ENCODE data around the gene CLIC6.

DNA sequence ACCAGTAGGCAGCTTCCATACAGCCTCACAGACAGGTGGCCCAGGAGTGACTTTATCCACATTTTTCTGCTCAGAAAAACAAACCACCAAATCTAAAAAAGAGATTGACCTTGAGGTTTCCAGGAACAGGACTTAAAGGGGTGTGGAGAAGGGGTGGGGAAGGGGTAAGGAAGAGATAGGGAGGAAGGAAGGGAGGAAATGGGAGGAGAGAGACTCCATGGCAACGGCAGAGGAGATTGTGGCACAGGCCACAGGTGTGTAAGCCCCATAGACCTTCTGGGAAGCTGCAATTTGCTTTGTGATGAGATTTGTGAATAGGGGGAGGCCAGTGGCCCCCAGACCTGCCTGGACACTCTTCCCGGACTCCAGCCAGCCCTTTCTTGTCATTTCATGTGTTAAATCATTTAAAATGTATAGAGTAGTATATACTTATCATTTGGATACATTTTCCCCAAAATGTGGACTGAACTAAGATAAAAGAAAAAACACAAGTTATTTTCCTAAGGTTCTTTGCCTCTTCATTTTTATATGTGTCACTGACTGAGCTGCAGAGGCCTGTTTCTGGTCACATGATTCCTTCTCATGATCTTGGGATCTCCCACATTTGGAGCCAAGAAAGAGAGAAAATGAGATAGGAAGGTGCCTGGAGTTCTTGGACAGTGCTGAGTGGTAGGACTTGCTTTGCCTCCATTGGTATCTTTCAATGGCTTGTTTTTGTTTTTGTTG lies 55.5 kb downstream of the CLIC6 start:
- TF ChIP-seq, protein P1, sequence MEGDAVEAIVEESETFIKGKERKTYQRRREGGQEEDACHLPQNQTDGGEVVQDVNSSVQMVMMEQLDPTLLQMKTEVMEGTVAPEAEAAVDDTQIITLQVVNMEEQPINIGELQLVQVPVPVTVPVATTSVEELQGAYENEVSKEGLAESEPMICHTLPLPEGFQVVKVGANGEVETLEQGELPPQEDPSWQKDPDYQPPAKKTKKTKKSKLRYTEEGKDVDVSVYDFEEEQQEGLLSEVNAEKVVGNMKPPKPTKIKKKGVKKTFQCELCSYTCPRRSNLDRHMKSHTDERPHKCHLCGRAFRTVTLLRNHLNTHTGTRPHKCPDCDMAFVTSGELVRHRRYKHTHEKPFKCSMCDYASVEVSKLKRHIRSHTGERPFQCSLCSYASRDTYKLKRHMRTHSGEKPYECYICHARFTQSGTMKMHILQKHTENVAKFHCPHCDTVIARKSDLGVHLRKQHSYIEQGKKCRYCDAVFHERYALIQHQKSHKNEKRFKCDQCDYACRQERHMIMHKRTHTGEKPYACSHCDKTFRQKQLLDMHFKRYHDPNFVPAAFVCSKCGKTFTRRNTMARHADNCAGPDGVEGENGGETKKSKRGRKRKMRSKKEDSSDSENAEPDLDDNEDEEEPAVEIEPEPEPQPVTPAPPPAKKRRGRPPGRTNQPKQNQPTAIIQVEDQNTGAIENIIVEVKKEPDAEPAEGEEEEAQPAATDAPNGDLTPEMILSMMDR (IDR thresholded peaks at IDR 0.05) = no peak
- no peak for TF ChIP-seq ZFX (IDR thresholded peaks at IDR 0.05; ENCODE audit: borderline replicate concordance)
